Smooth muscle cell (in vitro differentiated cells): ENCODE data around the gene LAMP2. TPM values are rescaled to one million over a fixed set of nuclear protein-coding genes. Genes with fewer than 3 reads are reported as not detected.

Source experiments
- DNase-seq: peaks from one replicate; lab custom pipeline; 2025; ENCODE audit not compliant: unreplicated experiment; lab: John Stamatoyannopoulos, UW
- H2AFZ ChIP-seq: fragments of 200-600 bp; sonication (generic); 2 replicates; pipeline ENCODE4 v1.6.0; 2016; ENCODE audit warnings: antibody characterized with exemption, low read depth, mild to moderate bottlenecking
- H3F3A ChIP-seq: fragments of 200-600 bp; sonication (generic); 2 replicates; pipeline ENCODE4 v1.6.0; 2017; ENCODE audit warnings: antibody characterized with exemption, low read depth
- H3K27ac ChIP-seq: fragments of 200-600 bp; sonication (generic); 2 replicates; pipeline ENCODE4 v1.5.1; 2016; ENCODE audit warnings: low read depth, mild to moderate bottlenecking
- H3K27me3 ChIP-seq: fragments of 200-600 bp; sonication (generic); 2 replicates; pipeline ENCODE4 v1.6.1; 2016; ENCODE audit warnings: low read depth, mild to moderate bottlenecking
- H3K36me3 ChIP-seq: fragments of 200-600 bp; sonication (generic); 2 replicates; pipeline ENCODE4 v1.5.1; 2016; ENCODE audit warnings: low read depth
- H3K4me1 ChIP-seq: fragments of 200-600 bp; sonication (generic); 2 replicates; pipeline ENCODE4 v1.5.1; 2016; ENCODE audit warnings: low read depth
- H3K4me2 ChIP-seq: fragments of 200-600 bp; sonication (generic); 2 replicates; pipeline ENCODE4 v1.6.0; 2016; ENCODE audit warnings: mild to moderate bottlenecking
- H3K4me3 ChIP-seq: fragments of 200-600 bp; sonication (generic); 2 replicates; pipeline ENCODE4 v1.5.1; 2016; ENCODE audit warnings: mild to moderate bottlenecking
- H3K79me2 ChIP-seq: fragments of 200-600 bp; sonication (generic); 2 replicates; pipeline ENCODE4 v1.6.0; 2016; ENCODE audit warnings: low read depth, mild to moderate bottlenecking
- H3K9ac ChIP-seq: fragments of 200-600 bp; sonication (generic); 2 replicates; pipeline ENCODE4 v1.6.0; 2016; ENCODE audit warnings: low read depth
- H3K9me3 ChIP-seq: fragments of 200-600 bp; sonication (generic); replicated peaks from 2 replicates; pipeline ENCODE4 v1.5.1; 2016; ENCODE audit warnings: low read depth
- H4K20me1 ChIP-seq: fragments of 200-600 bp; sonication (generic); 2 replicates; pipeline ENCODE4 v1.6.0; 2016; ENCODE audit warnings: low read depth
- WGBS: methylation state at CpG from one replicate; pipeline ENCODE4 v1.1.7; 2016; ENCODE audit warnings: low lambda C conversion rate; 5-methylcytosine and 5-hydroxymethylcytosine counted together
- polyA plus RNA-seq: library from polyadenylated mRNA; unstranded; fragments of >200 nt; fragmentation: Nextera tagmentation; extraction: Ambion mirVana; gene quantifications from 2 replicates; pipeline ENCODE4 v1.2.1, GENCODE V29; 2016
- total RNA-seq: library from RNA; depleted of rRNA; stranded (reverse); fragments of >200 nt; gene quantifications from 2 replicates; pipeline ENCODE4 v1.2.3, GENCODE V29; 2014
- TF ChIP-seq, protein P1 (sequence below): fragments of 200-600 bp; sonication (generic); IDR thresholded peaks from 2 replicates; pipeline ENCODE4 v1.5.1; 2017; ENCODE audit warnings: borderline replicate concordance, mild to moderate bottlenecking, antibody characterized with exemption; ENCODE audit not compliant: insufficient read depth, poor library complexity, severe bottlenecking

Gene LAMP2
- total and polyA plus RNA-seq, 2 experiments from 2014 or later: 134 to 163 TPM

DNA sequence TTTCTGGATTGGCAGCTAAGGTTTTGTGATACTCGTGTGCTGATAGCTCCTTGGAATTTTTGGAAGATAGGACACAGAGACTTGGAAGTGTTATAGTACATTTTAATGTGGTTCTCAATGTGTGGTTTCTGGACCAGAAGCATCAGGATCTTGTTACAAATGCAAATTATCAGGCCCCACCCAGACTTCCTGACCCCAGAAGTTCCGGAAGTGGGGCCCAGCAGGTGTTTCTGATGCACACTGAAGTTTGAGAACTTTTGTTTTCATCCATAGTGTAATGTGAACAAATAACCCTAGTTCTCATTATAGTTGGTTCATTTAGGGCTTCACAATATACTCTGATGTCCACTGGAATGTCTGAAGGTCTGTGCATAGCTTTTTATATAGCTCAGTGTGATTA, 49.6 kb downstream of the LAMP2 start:
- 76% methylated on average over 2 of the region's 2 CpGs for WGBS
- Histone ChIP-seq H2AFZ (no peak overlapping the region), H4K20me1 (no peaks in the 10 kb centered on the region), H3K27ac (no peak overlapping the region), H3K4me1 (no peaks in the 10 kb centered on the region), H3K79me2 (no peaks in the 10 kb centered on the region), H3K9me3 (no peaks in the 10 kb centered on the region), H3K9ac (no peak overlapping the region), H3K4me2 (no peak overlapping the region), H3K4me3 (no peak overlapping the region), H3F3A (no peaks in the 10 kb centered on the region), H3K27me3 (no peaks in the 10 kb centered on the region), H3K36me3 (no peaks in the 10 kb centered on the region)
- TF ChIP-seq, protein P1, sequence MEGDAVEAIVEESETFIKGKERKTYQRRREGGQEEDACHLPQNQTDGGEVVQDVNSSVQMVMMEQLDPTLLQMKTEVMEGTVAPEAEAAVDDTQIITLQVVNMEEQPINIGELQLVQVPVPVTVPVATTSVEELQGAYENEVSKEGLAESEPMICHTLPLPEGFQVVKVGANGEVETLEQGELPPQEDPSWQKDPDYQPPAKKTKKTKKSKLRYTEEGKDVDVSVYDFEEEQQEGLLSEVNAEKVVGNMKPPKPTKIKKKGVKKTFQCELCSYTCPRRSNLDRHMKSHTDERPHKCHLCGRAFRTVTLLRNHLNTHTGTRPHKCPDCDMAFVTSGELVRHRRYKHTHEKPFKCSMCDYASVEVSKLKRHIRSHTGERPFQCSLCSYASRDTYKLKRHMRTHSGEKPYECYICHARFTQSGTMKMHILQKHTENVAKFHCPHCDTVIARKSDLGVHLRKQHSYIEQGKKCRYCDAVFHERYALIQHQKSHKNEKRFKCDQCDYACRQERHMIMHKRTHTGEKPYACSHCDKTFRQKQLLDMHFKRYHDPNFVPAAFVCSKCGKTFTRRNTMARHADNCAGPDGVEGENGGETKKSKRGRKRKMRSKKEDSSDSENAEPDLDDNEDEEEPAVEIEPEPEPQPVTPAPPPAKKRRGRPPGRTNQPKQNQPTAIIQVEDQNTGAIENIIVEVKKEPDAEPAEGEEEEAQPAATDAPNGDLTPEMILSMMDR: no peak
- DNase-seq: no peak

DNA sequence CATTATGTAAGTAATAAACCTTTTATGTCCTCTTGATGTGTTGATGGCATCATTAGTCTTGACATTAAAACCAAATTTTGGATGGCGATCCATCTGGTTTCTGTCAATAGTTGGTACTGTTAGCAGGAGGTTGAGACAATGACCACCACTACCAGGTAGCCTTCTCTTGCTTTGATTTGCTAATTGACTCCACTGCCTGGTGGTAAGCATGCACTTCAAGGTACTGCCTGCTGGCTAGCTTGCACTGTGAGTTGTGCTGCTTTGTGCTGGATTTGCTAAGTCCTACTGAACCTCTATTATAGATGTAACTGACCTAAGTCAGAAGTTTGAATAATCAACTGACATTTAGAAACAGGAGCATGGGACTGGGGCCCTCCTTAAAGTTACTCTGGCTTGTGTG, 60.9 kb downstream of the LAMP2 start:
- DNase-seq: no peak
- Histone ChIP-seq H3K9ac (no peak overlapping the region), H2AFZ (no peak overlapping the region), H3F3A (no peaks in the 10 kb centered on the region), H3K4me1 (no peaks in the 10 kb centered on the region), H4K20me1 (no peaks in the 10 kb centered on the region), H3K27ac (no peak overlapping the region), H3K4me3 (no peak overlapping the region), H3K27me3 (no peaks in the 10 kb centered on the region), H3K36me3 (no peaks in the 10 kb centered on the region), H3K79me2 (no peaks in the 10 kb centered on the region), H3K9me3 (no peaks in the 10 kb centered on the region), H3K4me2 (no peak overlapping the region)
- TF ChIP-seq, protein P1: no peak
- WGBS: 68% methylated on average over 1 of the region's 1 CpG

DNA sequence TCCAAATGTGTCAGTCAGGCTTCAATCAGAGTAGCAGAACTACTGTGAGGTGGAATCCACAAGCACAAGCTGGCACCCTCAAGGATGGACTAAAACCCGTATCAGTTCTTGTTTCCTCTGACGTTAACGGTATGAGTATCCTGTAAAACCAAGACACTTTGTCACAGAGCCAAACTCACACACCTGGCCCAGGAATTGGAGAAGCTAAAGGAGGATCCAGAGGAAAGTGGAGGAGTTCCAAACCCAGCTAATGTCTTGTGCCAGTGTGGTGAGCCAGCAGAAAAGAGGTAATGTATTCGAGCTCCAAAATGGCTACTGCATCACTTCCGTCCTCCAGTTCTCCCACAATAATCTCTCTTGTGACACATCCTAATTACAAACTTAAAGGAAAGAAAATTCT, 62.5 kb downstream of the LAMP2 start:
- Histone ChIP-seq H3K4me2 (no peak overlapping the region), H3K79me2 (no peaks in the 10 kb centered on the region), H3K9ac (no peak overlapping the region), H3K4me3 (no peak overlapping the region), H3K27me3 (no peaks in the 10 kb centered on the region), H3K36me3 (no peaks in the 10 kb centered on the region), H4K20me1 (no peaks in the 10 kb centered on the region), H3F3A (no peaks in the 10 kb centered on the region), H3K9me3 (no peaks in the 10 kb centered on the region), H3K27ac (no peak overlapping the region), H2AFZ (no peak overlapping the region), H3K4me1 (no peaks in the 10 kb centered on the region)
- no peak for DNase-seq
- TF ChIP-seq, protein P1: no peak
- 91% methylated on average over 5 of the region's 5 CpGs for WGBS

DNA sequence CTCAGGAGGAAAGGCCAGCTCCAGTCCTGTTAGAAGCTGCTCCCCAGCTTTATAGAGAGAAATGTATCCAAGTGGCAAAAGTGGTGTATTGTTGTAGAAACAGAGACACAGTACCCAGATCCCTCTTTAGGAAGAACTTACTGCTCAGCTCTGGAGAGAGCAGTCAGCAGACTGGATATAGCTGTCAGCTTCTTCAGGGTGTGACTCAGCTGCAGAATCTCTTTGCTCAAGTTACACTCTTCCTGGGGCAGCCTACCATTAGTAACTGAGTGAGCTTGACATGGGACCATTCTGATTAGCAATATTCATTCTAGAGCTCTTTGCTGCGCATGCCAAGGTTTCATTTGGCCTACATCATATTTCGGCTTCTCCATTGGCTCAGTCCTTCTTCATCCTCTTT, 66.7 kb downstream of the LAMP2 start:
- TF ChIP-seq, protein P1: no peak
- no peaks in the 10 kb centered on the region for H3K4me1 ChIP-seq
- H4K20me1 ChIP-seq: no peaks in the 10 kb centered on the region
- H3K9ac ChIP-seq: no peak overlapping the region
- H2AFZ ChIP-seq: no peak overlapping the region
- H3K36me3 ChIP-seq: no peaks in the 10 kb centered on the region
- H3K27me3 ChIP-seq: no peaks in the 10 kb centered on the region
- no peak for DNase-seq
- no peaks in the 10 kb centered on the region for H3K79me2 ChIP-seq
- WGBS: 88% methylated on average over 2 of the region's 2 CpGs
- H3F3A ChIP-seq: no peaks in the 10 kb centered on the region
- no peak overlapping the region for H3K4me3 ChIP-seq
- no peak overlapping the region for H3K4me2 ChIP-seq
- H3K9me3 ChIP-seq: no peaks in the 10 kb centered on the region
- no peak overlapping the region for H3K27ac ChIP-seq
